GF-D8 (cell line): ENCODE results near the gene TANGO6.
"Not testable (repeated sequence)": the region's sequence is repeated elsewhere in the genome, so short reads cannot be mapped to it uniquely, and the experiment has no call there.

Experiments
- DNase-seq: peaks from one replicate; lab custom pipeline; 2025; lab: John Stamatoyannopoulos, UW

Gene TANGO6

GRCh38 chr16:68969338-68969737, 126.0 kb downstream of the TANGO6 start:
- DNase-seq = no peak

GRCh38 chr16:68972013-68972412, 128.7 kb downstream of the TANGO6 start:
- no peak for DNase-seq

- no peak for DNase-seq
Observed at GRCh38 chr16:68972720-68973119, 129.4 kb downstream of the TANGO6 start.

DNA sequence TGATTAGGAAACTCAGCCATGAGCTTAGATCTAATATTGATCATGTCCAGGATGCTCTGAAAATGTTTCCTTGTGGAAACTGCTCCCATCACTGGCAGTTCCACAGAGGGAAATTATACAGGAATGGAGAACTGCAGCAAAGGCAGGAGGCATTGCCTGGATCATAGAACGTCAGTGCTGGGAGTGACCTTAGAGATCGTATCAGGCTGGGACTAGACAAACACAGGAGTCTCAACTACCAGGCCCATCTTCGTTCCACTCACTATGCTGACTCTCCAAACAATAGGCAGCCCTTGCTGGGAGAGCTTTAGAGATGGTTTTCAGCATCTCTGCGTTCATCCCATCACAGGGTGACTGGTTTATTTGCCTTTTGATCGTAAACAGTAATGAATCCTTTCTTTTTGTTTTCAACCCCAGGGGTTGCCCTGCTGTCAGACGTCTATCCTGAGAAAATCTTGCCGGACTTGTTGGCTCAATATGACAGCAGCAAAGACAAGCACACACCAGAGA, 130.3 kb downstream of the TANGO6 start:
- no peak for DNase-seq

DNA sequence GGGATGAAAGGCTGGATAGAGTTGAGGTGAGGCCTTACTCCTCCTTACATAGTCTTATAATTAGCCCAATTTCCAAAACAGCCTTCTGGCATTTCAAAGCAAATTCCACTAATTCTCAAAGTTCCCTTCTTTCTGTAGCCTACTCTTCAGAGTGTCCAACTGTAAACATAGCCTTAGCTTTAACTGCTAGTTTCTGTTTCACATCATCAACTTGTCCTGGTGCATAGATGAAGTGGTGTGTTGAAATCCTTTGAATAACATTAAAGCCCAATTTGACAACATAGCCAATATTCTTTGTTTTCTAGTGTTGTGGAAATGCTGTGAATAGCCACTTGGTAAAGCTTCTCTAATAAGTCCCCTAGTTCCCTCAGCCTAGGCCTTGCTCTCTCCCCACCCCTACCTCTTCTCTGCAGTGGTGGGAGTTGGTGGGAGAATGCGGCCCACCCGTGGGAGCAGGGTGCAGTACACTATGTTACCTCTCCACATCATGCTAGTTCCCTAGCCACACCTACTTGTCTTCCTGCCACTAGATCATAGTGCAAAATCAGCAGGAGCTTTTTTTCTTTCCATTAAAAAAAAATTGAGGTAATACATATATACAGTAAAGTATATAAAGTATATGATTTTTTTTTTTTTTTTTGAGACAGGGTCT, 135.1 kb downstream of the TANGO6 start:
- DNase-seq = no peak

GRCh38 chr16:68980695-68981315, 137.5 kb downstream of the TANGO6 start:
- no peak for DNase-seq

GRCh38 chr16:68981971-68982370, 138.6 kb downstream of the TANGO6 start:
- DNase-seq = no peak

- no peak for DNase-seq
Observed at GRCh38 chr16:68984467-68984866, 141.1 kb downstream of the TANGO6 start.

GRCh38 chr16:68985268-68985667, 141.9 kb downstream of the TANGO6 start:
- DNase-seq = no peak

GRCh38 chr16:68985855-68986254, 142.5 kb downstream of the TANGO6 start:
- no peak for DNase-seq

DNA sequence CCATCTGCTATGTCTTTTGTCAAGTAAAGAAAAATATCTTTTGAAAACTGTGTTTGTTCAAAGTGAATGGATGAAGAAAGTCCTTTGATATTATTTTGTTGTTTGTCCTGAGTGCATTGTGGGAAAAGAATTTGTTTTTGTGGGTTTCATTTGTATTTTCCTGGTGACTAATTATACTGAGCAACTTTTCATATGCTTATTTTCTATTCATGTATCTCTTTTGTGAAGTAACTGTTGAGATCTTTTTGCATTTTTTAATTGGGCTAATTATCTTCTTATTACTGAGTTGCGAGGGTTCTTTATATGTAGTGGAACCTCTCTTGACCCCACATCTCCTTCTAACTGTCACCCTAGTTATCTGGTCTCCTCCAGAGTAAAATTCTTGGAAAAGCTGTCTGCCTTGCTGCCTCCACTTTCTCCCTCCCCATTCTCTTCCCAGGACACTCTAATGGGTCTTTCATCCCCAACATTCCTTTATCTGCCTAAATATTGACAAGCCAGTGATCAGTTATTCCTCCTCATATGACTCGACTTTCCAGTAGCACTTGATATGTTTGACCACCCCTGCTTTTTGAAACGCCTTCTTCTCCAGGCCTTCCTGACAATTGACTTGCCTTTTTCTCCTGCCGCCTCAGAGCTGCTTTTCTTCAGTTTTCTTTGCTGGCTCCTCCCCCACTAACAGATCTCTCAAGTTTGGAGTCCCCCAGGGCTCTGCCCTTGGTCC, 144.6 kb downstream of the TANGO6 start:
- DNase-seq = no peak

GRCh38 chr16:68990172-68990845, 147.0 kb downstream of the TANGO6 start:
- not testable (repeated sequence) for DNase-seq

DNA sequence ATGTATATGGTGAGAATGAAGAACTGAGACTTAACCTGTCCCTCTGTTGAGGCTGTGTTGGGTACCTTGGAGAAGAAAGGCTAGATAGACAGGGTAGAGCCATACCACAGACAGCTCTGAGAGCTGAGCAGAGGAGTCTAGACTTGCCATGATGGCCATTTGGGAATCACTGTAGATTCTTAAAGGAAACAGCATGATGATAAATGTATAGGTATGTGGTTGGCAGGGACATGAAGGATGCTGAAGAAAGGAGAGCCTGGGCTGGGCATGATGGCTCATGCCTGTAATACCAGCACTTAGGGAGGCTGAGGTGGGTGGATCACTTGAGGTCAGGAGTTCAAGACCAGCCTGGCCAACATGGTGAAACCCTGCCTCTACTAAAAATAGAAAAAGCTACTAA, 147.7 kb downstream of the TANGO6 start:
- no peak for DNase-seq

GRCh38 chr16:68992521-68992920, 149.2 kb downstream of the TANGO6 start:
- DNase-seq = no peak

DNA sequence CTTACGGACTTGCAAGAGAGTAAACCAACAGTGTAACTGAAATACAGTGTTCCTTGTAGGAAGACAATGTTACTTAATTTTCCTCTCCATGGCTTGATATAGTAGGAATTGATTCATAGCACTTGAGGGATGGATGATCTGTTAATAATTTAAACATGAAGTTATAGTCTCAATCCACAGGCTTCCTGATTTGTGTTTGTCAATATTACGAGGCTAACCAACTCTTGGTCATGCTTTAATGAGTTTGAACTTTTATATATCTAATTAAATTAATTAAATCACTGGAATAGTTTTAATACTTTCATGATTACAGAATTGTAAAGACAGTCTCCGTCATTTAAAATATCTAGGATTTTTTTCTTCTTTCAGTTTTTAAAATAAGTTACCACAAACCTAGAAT, 150.1 kb downstream of the TANGO6 start:
- no peak for DNase-seq

- no peak for DNase-seq
Observed at GRCh38 chr16:68993885-68994284, 150.6 kb downstream of the TANGO6 start.

- no peak for DNase-seq
Observed at GRCh38 chr16:68994324-68994723, 151.0 kb downstream of the TANGO6 start.

DNA sequence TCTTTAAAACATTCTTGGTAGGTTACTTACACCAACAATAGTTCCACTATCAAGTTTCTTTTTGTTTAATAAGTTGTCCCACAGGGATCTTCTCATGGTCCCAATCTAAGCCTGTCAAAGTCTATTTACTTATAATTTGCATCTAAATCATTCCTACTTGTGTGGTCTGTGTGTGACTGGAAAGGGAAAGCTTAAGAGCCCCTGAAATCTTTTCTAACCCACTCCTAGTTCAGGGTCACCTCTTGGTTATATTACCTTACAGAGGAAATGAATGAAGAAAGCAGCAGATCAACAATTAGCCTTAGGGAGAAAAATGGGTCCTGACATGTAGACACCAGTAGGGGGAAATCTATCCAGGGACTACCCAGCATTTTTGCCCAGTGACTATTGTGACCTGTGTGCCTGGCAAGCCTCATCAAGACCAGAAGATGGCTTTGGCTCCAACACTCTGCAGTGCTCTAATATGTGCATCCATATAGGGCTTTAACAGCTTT, 151.7 kb downstream of the TANGO6 start:
- no peak for DNase-seq

DNA sequence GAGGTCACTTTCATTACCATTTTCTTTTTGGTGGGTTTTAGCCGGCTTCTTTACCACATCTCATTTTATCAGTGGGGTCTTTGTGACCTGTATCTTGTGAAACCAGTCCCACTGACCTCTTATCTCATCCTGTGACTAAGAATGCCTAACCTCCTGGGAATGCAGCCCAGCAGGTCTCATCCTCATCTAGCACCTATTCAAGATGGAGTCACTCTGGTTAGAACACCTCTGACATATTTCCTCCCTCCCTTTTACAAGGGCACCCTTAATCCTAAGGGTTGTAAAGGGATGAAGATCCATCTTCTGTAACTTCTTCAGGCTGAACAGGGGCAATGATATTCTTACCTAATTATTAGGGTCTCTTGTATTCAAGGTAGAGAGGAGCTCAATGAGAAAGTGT, 154.2 kb downstream of the TANGO6 start:
- no peak for DNase-seq

DNA sequence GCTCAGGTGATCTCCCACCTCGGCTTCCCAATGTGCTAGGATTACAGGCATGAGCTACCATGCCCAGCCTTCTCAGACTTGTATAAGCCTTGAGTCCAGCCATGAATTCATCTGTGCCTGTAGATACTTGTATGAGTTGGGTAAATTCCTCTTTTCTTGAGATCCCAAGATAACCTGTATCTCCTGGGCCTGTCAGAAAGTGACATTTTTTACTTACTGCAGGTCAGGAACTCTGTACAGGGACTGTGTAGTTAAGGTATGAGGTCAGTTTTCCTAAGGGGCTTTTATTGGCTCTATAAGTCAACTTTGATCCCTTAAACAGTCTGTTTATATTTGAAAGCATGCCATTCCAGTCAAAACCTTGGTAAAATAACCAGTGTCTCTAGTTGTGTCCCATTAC, 155.8 kb downstream of the TANGO6 start:
- DNase-seq = no peak

DNA sequence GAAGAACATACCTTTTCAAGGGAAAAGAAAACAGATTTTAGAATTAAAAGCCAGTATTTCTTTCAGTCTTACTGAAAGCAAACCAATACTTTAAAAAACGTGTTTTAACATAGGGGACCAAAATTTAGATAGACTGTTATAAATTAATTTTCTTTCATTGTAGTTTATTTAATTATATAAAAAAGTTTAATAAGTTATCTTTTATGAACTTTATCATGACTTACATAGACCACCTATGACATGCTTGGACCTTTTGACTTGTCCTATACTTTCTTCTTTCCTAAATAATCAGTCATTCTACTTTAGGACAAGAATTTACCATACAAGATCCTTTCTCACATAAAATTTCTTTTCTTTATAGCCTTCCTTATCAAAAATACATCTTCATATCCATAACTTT, 160.2 kb downstream of the TANGO6 start:
- no peak for DNase-seq

GRCh38 chr16:69005641-69006355, 162.5 kb downstream of the TANGO6 start:
- DNase-seq = no peak
